HG03103 (cell line): ENCODE results near the gene QKI.
"Not testable (repeated sequence)": the region's sequence is repeated elsewhere in the genome, so short reads cannot be mapped to it uniquely, and the experiment has no call there.

ENCODE experiments used
- ATAC-seq: cut with Tn5 transposase; IDR thresholded peaks from one replicate; pipeline ENCODE4 v1.9.1; 2021; ENCODE audit warnings: low read depth; ENCODE audit not compliant: unreplicated experiment

Gene QKI

DNA sequence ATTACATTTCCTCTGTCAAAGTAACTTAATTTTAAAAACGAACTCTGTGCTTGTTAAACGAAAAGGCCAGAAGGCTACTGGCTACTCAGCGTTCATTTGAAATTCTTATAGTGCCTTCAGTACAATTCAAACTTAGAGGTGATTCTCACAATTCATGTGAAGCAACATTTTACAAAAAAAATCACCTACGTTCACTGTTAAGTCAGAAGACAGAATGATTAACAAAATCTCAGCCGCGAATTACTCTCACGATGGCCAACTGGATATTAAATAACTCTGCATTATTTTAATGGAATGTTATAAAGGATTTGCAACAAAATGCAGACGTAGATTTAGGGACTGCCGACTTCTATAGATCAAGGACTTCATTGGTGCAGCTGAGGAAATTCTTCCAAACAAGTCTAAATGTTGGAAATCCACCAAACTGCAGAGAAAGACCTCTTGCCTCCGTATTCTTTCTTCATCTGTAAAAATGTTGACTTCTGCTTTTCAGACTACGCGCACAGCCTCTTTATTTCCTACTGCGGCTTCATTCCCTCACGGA, 1.6 kb upstream of the QKI start:
- ATAC-seq: no peak

DNA sequence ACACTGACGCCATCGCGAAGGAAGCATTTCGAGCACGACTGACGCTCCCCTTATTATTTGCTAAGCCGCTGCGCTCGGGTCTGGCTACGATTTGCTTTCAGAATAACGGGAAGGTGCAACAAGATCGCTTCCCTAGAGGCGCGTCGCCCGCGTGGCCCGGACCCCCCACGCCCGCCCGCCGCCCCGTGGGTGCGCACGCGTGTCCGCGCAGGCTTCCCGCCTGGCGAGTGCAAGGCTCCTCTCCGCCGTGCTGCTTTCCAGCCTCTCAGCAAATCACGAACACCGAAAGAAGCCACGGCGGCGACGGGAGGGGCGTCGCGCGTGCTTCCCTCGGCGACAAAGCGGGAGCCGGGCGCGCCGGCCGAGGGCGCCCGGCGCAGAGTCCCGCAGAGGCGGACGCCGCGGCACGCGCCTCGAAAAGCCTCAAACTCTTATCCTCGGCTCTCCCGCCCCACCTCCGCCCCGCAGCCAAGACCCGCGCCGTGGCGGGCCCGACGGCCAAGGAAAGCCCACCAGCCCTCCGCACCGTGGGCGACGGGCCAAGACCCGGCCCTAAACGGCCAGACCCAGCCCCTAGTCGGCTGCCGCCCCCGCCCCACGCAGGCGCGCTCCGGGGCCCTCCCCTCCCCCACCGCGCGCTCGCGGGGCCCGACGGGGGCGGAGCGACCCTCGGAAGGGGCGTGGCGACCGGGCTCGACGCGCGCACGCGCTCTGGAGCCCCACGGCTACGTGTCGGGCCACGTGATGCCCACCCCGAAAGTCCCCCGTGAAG, 987 bp upstream of the QKI start:
- peak; percentile 37 for ATAC-seq

- no peak for ATAC-seq
Observed at GRCh38 chr6:163414946-163415619, 565 bp downstream of the QKI start.

DNA sequence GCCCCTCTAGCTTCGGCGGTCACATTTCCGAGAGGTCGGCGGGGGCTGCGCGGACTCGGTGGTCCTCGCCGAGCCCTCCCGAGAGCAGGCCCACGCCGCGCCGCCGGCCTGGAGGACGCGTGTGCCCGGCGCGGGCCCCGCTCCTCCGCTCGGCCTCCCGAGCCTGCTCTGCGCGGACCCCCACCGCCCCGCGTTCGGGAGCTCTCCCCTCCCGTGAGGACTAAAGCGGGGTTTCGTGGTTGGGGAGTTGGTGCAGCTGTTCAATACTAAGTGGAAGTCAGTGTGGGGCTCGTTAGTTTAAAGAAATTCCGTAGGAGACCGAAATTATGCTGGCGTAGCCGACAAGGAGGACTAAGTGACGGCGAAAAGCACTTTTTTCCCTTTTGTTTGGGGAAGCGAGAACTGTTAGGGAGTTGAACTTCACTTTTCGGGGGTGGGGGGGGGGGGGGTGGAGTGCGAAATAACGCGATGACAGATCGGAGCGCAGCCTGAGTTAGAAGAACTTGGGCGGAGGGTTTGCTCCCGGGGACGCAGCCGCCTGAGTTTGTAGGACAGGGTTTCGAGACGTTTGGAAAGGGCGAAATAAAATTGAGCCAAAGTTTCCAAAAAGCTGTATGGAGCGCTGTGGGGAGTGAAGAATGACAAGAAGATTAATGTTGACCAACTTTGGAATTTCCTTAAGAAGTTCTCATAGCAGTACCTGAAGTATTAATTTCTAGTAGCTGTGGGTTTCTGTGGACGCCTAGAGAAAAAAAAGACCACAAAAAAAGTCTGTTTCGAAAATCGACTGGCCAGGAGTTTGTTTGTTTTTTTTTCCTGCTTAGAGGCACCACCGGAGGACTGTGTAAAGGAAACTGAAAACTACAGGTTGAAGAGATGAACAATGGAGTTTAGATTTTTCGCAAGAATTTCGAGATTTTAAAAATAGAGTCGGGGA, 1.4 kb downstream of the QKI start:
- no peak for ATAC-seq

- no peak for ATAC-seq
Observed at GRCh38 chr6:163416557-163417253, 2.2 kb downstream of the QKI start.

DNA sequence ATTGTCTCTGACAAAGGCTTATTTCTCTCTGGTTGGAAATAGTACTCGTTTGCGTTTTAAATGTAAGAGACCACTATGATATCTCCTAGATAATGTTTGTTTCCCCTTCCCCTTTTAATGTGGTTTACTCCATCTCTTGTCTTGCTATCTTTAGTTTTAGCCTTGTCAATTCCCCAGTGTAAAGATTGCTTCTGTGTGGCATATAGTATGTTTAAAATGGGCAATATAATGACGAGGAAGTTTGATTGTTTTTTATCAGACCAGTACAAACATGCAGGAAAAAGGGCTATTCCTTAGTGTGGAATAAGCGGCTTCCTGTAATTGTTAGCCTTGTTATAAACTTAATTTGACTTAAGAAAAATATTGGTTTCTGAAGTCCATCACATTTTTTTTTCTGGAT, 3.1 kb downstream of the QKI start:
- ATAC-seq: no peak

DNA sequence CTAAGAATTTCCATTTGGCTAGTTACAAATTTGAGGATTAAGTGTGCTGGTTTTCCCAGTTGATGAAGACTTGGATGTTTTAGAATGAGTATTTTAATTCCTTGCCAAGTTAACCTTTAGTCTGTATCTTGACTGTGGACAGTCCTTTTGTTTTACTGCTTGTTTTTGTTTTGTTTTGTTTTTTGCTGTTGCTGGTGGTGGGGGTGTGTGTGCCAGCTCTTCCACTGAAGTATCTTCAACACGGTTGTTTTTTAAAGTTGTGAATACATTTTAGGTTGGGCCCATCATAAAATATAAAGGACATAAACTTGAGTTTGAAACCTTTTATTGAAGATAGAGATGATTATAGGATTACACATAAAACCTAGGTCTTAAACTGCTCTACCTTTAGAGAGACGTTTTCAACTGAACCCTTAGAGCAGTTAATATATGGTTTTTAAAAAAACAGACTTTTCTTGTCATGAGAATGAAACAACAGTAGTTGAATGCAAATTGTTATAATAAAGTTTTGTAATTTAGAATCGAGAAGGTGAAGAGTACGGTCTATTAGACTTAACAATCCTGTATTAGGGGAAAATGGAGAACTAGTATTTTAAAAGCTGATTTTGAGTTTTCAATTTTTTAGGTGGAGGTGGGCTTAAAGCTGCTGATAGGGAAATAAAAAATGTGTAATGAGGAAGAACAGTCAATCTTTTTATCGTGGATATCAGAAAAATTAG, 4.0 kb downstream of the QKI start:
- no peak for ATAC-seq

DNA sequence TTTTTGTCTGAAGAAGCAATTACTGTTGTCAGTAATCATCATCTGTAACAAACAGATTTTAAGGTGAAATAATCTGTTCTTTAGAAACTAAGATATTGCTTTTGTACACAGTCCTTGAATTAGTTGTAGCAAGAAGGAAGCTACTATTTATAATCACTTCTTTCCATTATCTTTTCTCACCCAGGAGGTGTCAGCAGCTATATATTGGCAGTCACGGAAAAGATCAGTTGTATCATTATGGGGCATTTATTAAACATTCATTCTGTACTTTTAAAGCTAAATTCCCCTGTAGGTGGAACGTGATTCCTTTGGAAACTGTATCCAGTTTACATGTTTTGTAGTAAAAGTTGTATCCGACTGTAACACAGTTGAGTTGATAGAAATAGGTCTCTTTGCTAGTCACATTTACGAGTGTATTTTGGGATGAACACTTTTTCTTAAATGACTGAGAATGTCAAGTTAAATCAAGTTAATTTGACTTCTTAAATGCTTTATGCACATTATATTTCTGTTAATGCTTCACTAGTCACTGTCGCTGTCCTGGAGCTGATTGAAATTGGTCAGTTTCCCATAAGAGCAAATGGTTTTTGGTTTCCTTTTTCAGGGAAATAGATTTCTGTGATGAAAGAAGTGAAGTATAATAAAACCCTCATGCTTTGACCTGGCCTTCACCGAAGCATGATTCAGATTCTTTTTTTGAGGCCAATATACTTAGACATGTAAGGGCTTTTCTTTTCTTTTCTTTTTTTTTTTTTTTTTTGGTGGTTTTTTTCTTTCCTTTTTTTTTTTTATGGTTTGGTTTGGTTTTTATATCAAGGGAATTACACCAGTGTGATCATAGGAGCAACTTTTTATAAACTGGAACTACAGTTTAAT, 5.1 kb downstream of the QKI start:
- no peak for ATAC-seq

GRCh38 chr6:163420289-163420614, 5.7 kb downstream of the QKI start:
- ATAC-seq: no peak

GRCh38 chr6:163422550-163422949, 8.0 kb downstream of the QKI start:
- ATAC-seq: no peak

DNA sequence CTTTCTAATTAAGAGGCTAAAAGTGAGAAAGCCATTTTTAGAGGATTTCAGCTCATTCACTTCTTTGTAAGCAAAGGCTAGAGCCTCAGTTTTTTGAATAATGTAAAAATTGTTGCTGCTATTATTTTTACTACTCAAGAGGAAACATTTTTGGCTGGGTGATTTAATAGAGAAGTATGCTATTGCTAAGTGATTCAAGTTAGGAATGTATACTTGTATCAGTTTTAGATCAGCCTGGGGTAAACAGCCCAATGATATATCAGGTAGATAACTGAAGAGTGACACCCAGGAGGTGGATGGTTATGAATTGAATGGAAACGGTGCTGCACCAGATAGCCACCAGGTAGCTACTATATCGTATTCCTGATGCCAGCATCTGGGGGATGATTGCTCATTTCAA, 9.2 kb downstream of the QKI start:
- ATAC-seq: no peak

DNA sequence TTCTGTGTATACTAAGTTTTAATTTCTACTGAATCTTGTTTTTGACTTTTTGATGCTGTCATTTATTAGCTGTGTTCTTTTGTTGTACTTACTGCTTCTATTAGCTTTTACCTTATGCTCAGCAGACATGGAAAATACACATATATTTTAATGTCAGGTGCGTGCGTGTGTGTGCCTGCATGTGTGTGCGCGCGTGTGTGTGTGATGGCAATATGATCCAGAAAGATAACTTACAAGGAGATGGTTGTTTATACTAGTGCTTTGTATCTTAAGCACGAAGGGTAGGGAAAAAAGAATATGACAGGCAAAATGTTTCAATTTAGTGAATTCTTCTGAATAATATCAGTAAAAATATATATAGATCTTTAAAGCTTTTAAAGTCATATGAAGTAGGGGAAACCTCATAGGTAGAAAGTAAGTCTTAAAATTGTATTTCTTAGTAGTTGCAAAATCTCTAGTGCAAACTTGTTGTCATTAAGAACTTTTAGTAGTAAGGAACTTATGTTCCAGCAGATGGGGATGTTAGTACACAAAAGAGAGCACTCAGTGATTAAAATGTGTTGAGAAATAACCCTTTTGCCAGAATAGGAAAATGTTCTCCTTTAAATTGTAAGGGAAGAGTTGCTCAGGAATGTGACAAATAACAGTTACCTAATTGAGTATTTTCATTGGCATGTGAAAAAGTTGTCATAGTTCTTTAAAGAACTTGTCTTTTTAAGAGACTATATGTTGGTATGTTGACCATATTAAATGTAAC, 13.2 kb downstream of the QKI start:
- ATAC-seq: no peak

DNA sequence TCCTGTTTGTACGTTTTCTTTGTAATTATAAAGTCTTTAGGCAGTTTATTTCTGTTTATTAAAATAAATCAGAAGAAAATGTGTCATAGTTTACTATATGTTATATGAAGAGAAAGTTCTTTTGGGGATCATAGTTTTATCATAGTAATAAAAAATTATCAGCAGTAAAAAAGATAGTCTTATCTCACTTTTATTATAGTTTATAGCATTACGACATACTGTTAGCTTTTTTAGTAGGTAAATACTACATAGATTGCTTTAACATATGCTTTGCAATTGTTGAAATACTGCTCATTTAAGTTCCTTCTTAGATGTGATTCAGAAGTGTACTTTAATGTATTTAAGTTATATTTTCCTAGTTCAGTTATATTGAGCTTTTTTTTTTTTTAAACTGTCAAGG, 13.9 kb downstream of the QKI start:
- ATAC-seq: no peak

- no peak for ATAC-seq
Observed at GRCh38 chr6:163429858-163430448, 15.4 kb downstream of the QKI start.

DNA sequence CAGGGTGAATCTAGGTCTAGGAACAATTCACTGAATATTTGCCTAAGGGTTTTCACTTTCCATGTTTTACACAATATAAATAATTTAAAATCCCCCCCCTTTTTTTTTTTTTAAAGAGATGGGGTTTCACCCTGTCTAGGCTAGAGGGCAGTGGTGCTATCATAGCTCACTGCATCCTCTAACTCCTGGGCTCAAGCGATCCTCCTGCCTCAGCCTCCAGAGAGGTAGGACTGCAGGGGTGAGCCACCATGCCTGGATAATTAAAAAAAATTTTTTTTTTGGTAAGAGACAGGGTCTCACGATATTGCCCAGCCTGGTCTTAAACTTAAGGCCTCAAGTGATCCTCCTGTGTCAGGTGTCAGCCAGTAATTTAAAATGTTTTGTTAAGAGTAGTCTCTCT, 17.8 kb downstream of the QKI start:
- ATAC-seq: no peak

- not testable (repeated sequence) for ATAC-seq
Observed at GRCh38 chr6:163433486-163433885, 19.0 kb downstream of the QKI start.

GRCh38 chr6:163435023-163435422, 20.5 kb downstream of the QKI start:
- no peak for ATAC-seq

DNA sequence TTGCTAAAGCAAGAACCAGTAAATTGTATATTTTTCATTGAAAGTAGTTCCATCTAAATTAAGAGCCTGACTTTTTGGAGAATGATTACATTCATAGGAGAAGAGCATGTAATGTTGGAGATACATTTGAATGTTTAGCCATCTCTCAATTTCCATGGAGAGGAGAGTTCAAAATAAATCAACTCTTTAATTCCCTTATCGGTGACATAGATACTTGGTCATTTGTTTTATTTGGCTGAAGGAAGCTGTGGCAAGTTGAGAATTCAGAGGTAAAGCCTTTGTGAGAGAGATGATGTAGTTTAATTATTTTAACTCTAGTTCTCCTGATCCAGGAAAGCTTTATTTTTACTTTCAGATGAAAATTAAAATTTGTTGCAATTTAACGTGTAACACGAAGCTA, 22.3 kb downstream of the QKI start:
- no peak for ATAC-seq
